Pancreas (tissue), 10 donors: ENCODE measurements around the gene ROR2. TPM values are rescaled to one million over a fixed set of nuclear protein-coding genes. Genes with fewer than 3 reads are reported as not detected.
"Not testable (repeated sequence)": the region's sequence is repeated elsewhere in the genome, so short reads cannot be mapped to it uniquely, and the experiment has no call there.

ENCODE experiments used
- ATAC-seq, 4 donors: fragments of 200-7000 bp; cut with Tn5 transposase; one replicate each; pipeline versions ENCODE4 v1.8.0 to v1.9.1; 2020; ENCODE audit warnings: mild to moderate bottlenecking in 4 of 4, moderate library complexity in 4 of 4
- DNase-seq, 6 donors: peaks; one replicate each; pipeline ENCODE4 v3.0.0-alpha.2; 2020
- FAIRE-seq: peaks from 2 replicates; lab custom pipeline; 2012; peaks lifted over from hg19 to GRCh38; lab: Jason Lieb, UNC
- H3K27ac ChIP-seq, 4 donors: fragments of 200-600 bp; sonication (generic); 1 replicate in 3 of 4; 2 replicates in 1 of 4; pipeline versions ENCODE4 v1.5.0 to v1.8.0; 2020
- H3K27me3 ChIP-seq, 4 donors: fragments of 200-600 bp; one replicate each; pipeline ENCODE4 v1.8.0; 2021
- H3K36me3 ChIP-seq, 3 donors: fragments of 200-600 bp; sonication (generic) in 1 of 3; one replicate each; pipeline versions ENCODE4 v1.5.0 to v1.8.0; 2020 to 2021
- H3K4me1 ChIP-seq, 3 donors: fragments of 200-600 bp; one replicate each; pipeline ENCODE4 v1.8.0; 2021
- H3K4me3 ChIP-seq, 4 donors: fragments of 200-600 bp; sonication (generic) in 2 of 4; one replicate each; pipeline versions ENCODE4 v1.5.0 to v1.8.0; 2020 to 2021
- H3K9me3 ChIP-seq, 4 donors: fragments of 200-600 bp; one replicate each; pipeline ENCODE4 v1.8.0; 2021
- CTCF ChIP-seq, 4 donors: fragments of 200-600 bp; sonication (generic) in 3 of 4; IDR thresholded peaks; one replicate each; pipeline versions ENCODE4 v1.5.0 to v1.8.0; 2021; ENCODE audit warnings: antibody characterized with exemption in 4 of 4
- WGBS, 2 donors: extraction: QIAGEN DNeasy Blood & Tissue Kit; methylation state at CpG; one replicate each; pipeline ENCODE4 v1.1.7; 2013; 5-methylcytosine and 5-hydroxymethylcytosine counted together
- intact Hi-C, 3 donors: fragments of 100-400 bp; cut with DNase I; formaldehyde crosslinking; loops; one replicate each; pipeline versions ENCODE4 v1.11.1 to v1.14.2; 2022
- polyA plus RNA-seq, 2 donors: library from polyadenylated mRNA; stranded (reverse); fragments of 200-250 nt; gene quantifications; one replicate each; pipeline ENCODE4 v1.2.3, GENCODE V29; 2013
- total RNA-seq, 6 donors: library from RNA; stranded (reverse); fragmentation: NEBNext Ultra II Directional in 4 of 6; extraction: Animal tissue kit (Norgen Biotek cat#: 25700) in 4 of 6; gene quantifications; one replicate each; pipeline versions ENCODE4 v1.2.1 to v1.2.4, GENCODE V29; 2021 to 2023
- donor health status: healthy with polysubstance abuse.
- donor health status: DM: no; HTN: no; CAD: no; lungs with moderate emphysema.
- donor health status: DM: no; HTN: no; CAD: no.
- donor health status: control.
- donor health status: control.
- donor health status: Bipolar disorder and iron deficiency.
- donor health status: DM: yes; HTN: yes; CAD: no.
- donor health status: DM: no; HTN: no; CAD: no.
- donor health status: DM: no; HTN: no; CAD: no.
- donor health status: DM: yes; HTN: yes; CAD: no.

ROR2 gene
- total and polyA plus RNA-seq, 8 donors = 0.67 to 6.3 (median 1.2) TPM

- Histone ChIP-seq H3K4me3 (no peak overlapping the region), H3K27ac (no peak overlapping the region), H3K36me3 (no peaks in the 10 kb centered on the region), H3K4me1 (no peaks in the 10 kb centered on the region), H3K9me3 (no peaks in the 10 kb centered on the region), H3K27me3 (no peaks in the 10 kb centered on the region)
- TF ChIP-seq CTCF (IDR thresholded peaks at IDR 0.05) = no peak
- intact Hi-C loops = no loop called here
- ATAC-seq (no peak), FAIRE-seq (no peak), DNase-seq (no peak)
- whole genome bisulfite sequencing, 2 donors = 86 to 100% methylated on average over 1 of the region's 1 CpG
Measured at GRCh38 chr9:91639054-91639453, 311.0 kb downstream of the ROR2 start.

- not testable (repeated sequence) for ATAC-seq
Measured at GRCh38 chr9:91634832-91635231, 315.2 kb downstream of the ROR2 start.

GRCh38 chr9:91629718-91630117, 320.3 kb downstream of the ROR2 start:
- FAIRE-seq (no peak), DNase-seq (no peak), ATAC-seq (no peak)
- no peaks in the 10 kb centered on the region for H3K27me3 ChIP-seq
- no peaks in the 10 kb centered on the region for H3K9me3 ChIP-seq
- intact Hi-C loops = no loop called here
- no peak overlapping the region for H3K27ac ChIP-seq
- no peaks in the 10 kb centered on the region for H3K4me1 ChIP-seq
- no peak for TF ChIP-seq CTCF (IDR thresholded peaks at IDR 0.05)
- no peak overlapping the region for H3K4me3 ChIP-seq
- H3K36me3 ChIP-seq = no peaks in the 10 kb centered on the region

More at GRCh38 chr9:91634832-91635231, 315.2 kb downstream of the ROR2 start:
- H3K27ac ChIP-seq, H3K4me1 ChIP-seq, H3K36me3 ChIP-seq, H3K4me3 ChIP-seq, intact Hi-C loops, DNase-seq, H3K27me3 ChIP-seq, FAIRE-seq, H3K9me3 ChIP-seq: not testable (repeated sequence)
- 88 to 100% methylated on average over 7 of the region's 7 CpGs for WGBS, 2 donors

- ATAC-seq (no peak), FAIRE-seq (no peak), DNase-seq (no peak)
- Histone ChIP-seq H3K36me3 (no peaks in the 10 kb centered on the region), H3K27me3 (no peaks in the 10 kb centered on the region), H3K4me1 (no peaks in the 10 kb centered on the region), H3K27ac (no peak overlapping the region), H3K9me3 (no peaks in the 10 kb centered on the region), H3K4me3 (no peak overlapping the region)
- intact Hi-C loops = no loop called here
- no peak for TF ChIP-seq CTCF (IDR thresholded peaks at IDR 0.05)
- 87 to 89% methylated on average over 1 of the region's 1 CpG for WGBS, 2 donors
Measured at GRCh38 chr9:91628892-91629291, 321.1 kb downstream of the ROR2 start.

GRCh38 chr9:91625331-91625730, 324.7 kb downstream of the ROR2 start:
- no peak for FAIRE-seq
- Histone ChIP-seq H3K4me3 (no peak overlapping the region), H3K27me3 (no peaks in the 10 kb centered on the region), H3K27ac (no peak overlapping the region), H3K4me1 (no peaks in the 10 kb centered on the region), H3K36me3 (no peaks in the 10 kb centered on the region), H3K9me3 (no peaks in the 10 kb centered on the region)
- intact Hi-C loops = no loop called here
- no peak for TF ChIP-seq CTCF (IDR thresholded peaks at IDR 0.05)
- DNase-seq = no peak
- WGBS, 2 donors = 51 to 71% methylated on average over 1 of the region's 1 CpG
- no peak for ATAC-seq

- intact Hi-C loops = no loop called here
Measured at GRCh38 chr9:91623004-91623403, 327.0 kb downstream of the ROR2 start.

GRCh38 chr9:91622121-91622520, 327.9 kb downstream of the ROR2 start:
- H3K4me3 ChIP-seq, H3K4me1 ChIP-seq, DNase-seq, intact Hi-C loops, FAIRE-seq, H3K27me3 ChIP-seq, H3K27ac ChIP-seq, H3K9me3 ChIP-seq, ATAC-seq, H3K36me3 ChIP-seq: not testable (repeated sequence)
- 96% methylated on average over 3 of the region's 3 CpGs for WGBS, 2 donors

More at GRCh38 chr9:91623004-91623403, 327.0 kb downstream of the ROR2 start:
- no peak overlapping the region for H3K4me3 ChIP-seq
- DNase-seq (no peak), ATAC-seq (no peak), FAIRE-seq (no peak)
- H3K9me3 ChIP-seq = no peaks in the 10 kb centered on the region
- no peaks in the 10 kb centered on the region for H3K27me3 ChIP-seq
- no peaks in the 10 kb centered on the region for H3K36me3 ChIP-seq
- no peak overlapping the region for H3K27ac ChIP-seq
- H3K4me1 ChIP-seq = no peaks in the 10 kb centered on the region
- TF ChIP-seq CTCF (IDR thresholded peaks at IDR 0.05) = no peak

GRCh38 chr9:91614044-91614443, 336.0 kb downstream of the ROR2 start:
- ATAC-seq, H3K4me1 ChIP-seq, intact Hi-C loops, H3K36me3 ChIP-seq, H3K4me3 ChIP-seq, H3K9me3 ChIP-seq, FAIRE-seq, H3K27ac ChIP-seq, H3K27me3 ChIP-seq, DNase-seq: not testable (repeated sequence)
- 96 to 100% methylated on average over 2 of the region's 2 CpGs for WGBS, 2 donors
